NCI-H128 (cell line): Measurements from ENCODE around the gene NOM1.
"Not testable (repeated sequence)": the region's sequence is repeated elsewhere in the genome, so short reads cannot be mapped to it uniquely, and the experiment has no call there.

Experiments
- DNase-seq: peaks from one replicate; lab custom pipeline; 2025; ENCODE audit not compliant: unreplicated experiment; lab: John Stamatoyannopoulos, UW

NOM1 gene

GRCh38 chr7:156949541-156950380, at the start of gene NOM1:
NOM1 (plus strand) TSS chr7:156949712; CDS start chr7:156949738, 26 bp downstream.
- DNase-seq, result peak; percentile 65

- DNase-seq, result not testable (repeated sequence)
These were observed 49.4 kb upstream of the NOM1 start for GRCh38 chr7:156900093-156900492.

GRCh38 chr7:156903232-156903909, 46.1 kb upstream of the NOM1 start:
- DNase-seq, result no peak

GRCh38 chr7:156906200-156906649, 43.3 kb upstream of the NOM1 start:
- no peak for DNase-seq

GRCh38 chr7:156907656-156908055, 41.9 kb upstream of the NOM1 start:
- DNase-seq, result no peak

- not testable (repeated sequence) for DNase-seq
These were observed 39.8 kb upstream of the NOM1 start for GRCh38 chr7:156909574-156910252.

- no peak for DNase-seq
These were observed 30.9 kb upstream of the NOM1 start for GRCh38 chr7:156918635-156919034.

GRCh38 chr7:156919132-156919713, 30.3 kb upstream of the NOM1 start:
- DNase-seq, result no peak

GRCh38 chr7:156920076-156920475, 29.4 kb upstream of the NOM1 start:
- DNase-seq, result no peak

GRCh38 chr7:156920487-156921373, 28.8 kb upstream of the NOM1 start:
- not testable (repeated sequence) for DNase-seq

GRCh38 chr7:156922304-156922703, 27.2 kb upstream of the NOM1 start:
- DNase-seq, result not testable (repeated sequence)

GRCh38 chr7:156925821-156926220, 23.7 kb upstream of the NOM1 start:
- DNase-seq, result not testable (repeated sequence)

GRCh38 chr7:156927571-156928405, 21.7 kb upstream of the NOM1 start:
- no peak for DNase-seq

- no peak for DNase-seq
These were observed 21.1 kb upstream of the NOM1 start for GRCh38 chr7:156928406-156928747.

GRCh38 chr7:156929789-156930539, 19.5 kb upstream of the NOM1 start:
- DNase-seq, result no peak

GRCh38 chr7:156932006-156932405, 17.5 kb upstream of the NOM1 start:
- no peak for DNase-seq

- no peak for DNase-seq
These were observed 14.3 kb upstream of the NOM1 start for GRCh38 chr7:156935250-156935649.

- not testable (repeated sequence) for DNase-seq
These were observed 12.7 kb upstream of the NOM1 start for GRCh38 chr7:156936766-156937165.
